ENCODE data around the gene ZNF778.

GRCh38 chr16:89183463-89183862 lies 34.0 kb upstream of the ZNF778 start:
- TF ChIP-seq POLR2AphosphoS5 (IDR thresholded peaks at IDR 0.05; ENCODE audit: low read depth, low read length), result no peak
- no peak for TF ChIP-seq TAF1 (IDR thresholded peaks at IDR 0.05; ENCODE audit: borderline replicate concordance, insufficient read depth, low read length)
- TF ChIP-seq REST (IDR thresholded peaks at IDR 0.05; ENCODE audit: insufficient read depth in 1 of 2, low read depth in 2 of 2, low read length in 2 of 2), result no peak
- TF ChIP-seq SIN3A (IDR thresholded peaks at IDR 0.05; ENCODE audit: borderline replicate concordance, insufficient read depth, low read length), result no peak
- TF ChIP-seq FOXP2 (optimal IDR thresholded peaks at IDR 0.05; ENCODE audit: borderline replicate concordance, extremely low read depth, extremely low read length, insufficient read depth), result no peak
